Inflammatory macrophage treated with lipopolysaccharide for 1 hour (primary cell): ENCODE results near the gene RCOR3.
"Not testable (repeated sequence)": the region's sequence is repeated elsewhere in the genome, so short reads cannot be mapped to it uniquely, and the experiment has no call there.

ENCODE experiments used
- DNase-seq, 2 donors: peaks; one replicate each; pipeline ENCODE4 v3.0.0-alpha.2; 2020 to 2022

Gene RCOR3

GRCh38 chr1:211260141-211261107 lies 1.3 kb downstream of the RCOR3 start:
- DNase-seq: peak; percentile 56 to 70

GRCh38 chr1:211261229-211261628 lies 2.1 kb downstream of the RCOR3 start:
- DNase-seq: no peak

- DNase-seq: not testable (repeated sequence)
Observed at GRCh38 chr1:211263022-211263421, 3.9 kb downstream of the RCOR3 start.

- DNase-seq: no peak
Observed at GRCh38 chr1:211267204-211267857, 8.2 kb downstream of the RCOR3 start.

- DNase-seq: no peak
Observed at GRCh38 chr1:211279340-211279739, 20.2 kb downstream of the RCOR3 start.

GRCh38 chr1:211280910-211281309 lies 21.7 kb downstream of the RCOR3 start:
- no peak for DNase-seq

- DNase-seq: no peak
Observed at GRCh38 chr1:211281320-211282022, 22.3 kb downstream of the RCOR3 start.

- no peak for DNase-seq
Observed at GRCh38 chr1:211282023-211282373, 22.8 kb downstream of the RCOR3 start.

GRCh38 chr1:211285196-211285595 lies 26.0 kb downstream of the RCOR3 start:
- DNase-seq: no peak

GRCh38 chr1:211287218-211287617 lies 28.1 kb downstream of the RCOR3 start:
- no peak for DNase-seq

- DNase-seq: no peak
Observed at GRCh38 chr1:211292411-211292810, 33.2 kb downstream of the RCOR3 start.

- no peak for DNase-seq
Observed at GRCh38 chr1:211296396-211296795, 37.2 kb downstream of the RCOR3 start.

- DNase-seq: no peak
Observed at GRCh38 chr1:211305044-211305443, 45.9 kb downstream of the RCOR3 start.

GRCh38 chr1:211309617-211310016 lies 50.5 kb downstream of the RCOR3 start:
- DNase-seq: no peak

GRCh38 chr1:211313392-211313791 lies 54.2 kb downstream of the RCOR3 start:
- no peak for DNase-seq

- peak in 1 of 2 donors; percentile 6 for DNase-seq
Observed at GRCh38 chr1:211318576-211319280, 59.6 kb downstream of the RCOR3 start.

GRCh38 chr1:211319892-211320291 lies 60.7 kb downstream of the RCOR3 start:
- no peak for DNase-seq

- DNase-seq: no peak
Observed at GRCh38 chr1:211320980-211321379, 61.8 kb downstream of the RCOR3 start.

- DNase-seq: not testable (repeated sequence)
Observed at GRCh38 chr1:211321646-211322045, 62.5 kb downstream of the RCOR3 start.

- DNase-seq: peak; percentile 38 to 63
Observed at GRCh38 chr1:211323156-211324063, 64.2 kb downstream of the RCOR3 start.

GRCh38 chr1:211324992-211325775 lies 66.0 kb downstream of the RCOR3 start:
- no peak for DNase-seq
